K562 (cell line): ENCODE results near the gene TBC1D25. TPM values are rescaled to one million over a fixed set of nuclear protein-coding genes. Genes with fewer than 3 reads are reported as not detected.

Experiments used
- CHD2 ChIP-seq: IDR thresholded peaks from 2 replicates; pipeline ENCODE4 v1.6.1; 2011; ENCODE audit warnings: low read depth, low read length
- DPF2 ChIP-seq: fragments of 450-650 bp; IDR thresholded peaks from 2 replicates; pipeline ENCODE4 v1.6.1; 2016
- ETV1 ChIP-seq: fragments of 450-650 bp; conservative IDR thresholded peaks from 2 replicates; pipeline ENCODE4 v1.6.1; 2016; ENCODE audit warnings: missing genetic modification characterization, control low read depth, low read depth, missing compliant biosample characterization
- HDAC3 ChIP-seq: fragments of 450-650 bp; IDR thresholded peaks from 2 replicates; pipeline ENCODE4 v1.6.1; 2018; ENCODE audit warnings: borderline replicate concordance, mild to moderate bottlenecking, moderate library complexity; ENCODE audit not compliant: partially characterized antibody
- RAD21 ChIP-seq, 2 experiments: fragments of 250-450 bp in 1 of 2; fragments of 450-650 bp in 1 of 2; sonication (Bioruptor Pico) in 1 of 2; formaldehyde crosslinking in 1 of 2; IDR thresholded peaks in 1 of 2; conservative IDR thresholded peaks in 1 of 2; 2 replicates each; pipeline versions ENCODE4 v1.4.0 to v1.8.0; 2020 to 2022; ENCODE audit warnings: mild to moderate bottlenecking in 2 of 2, moderate library complexity in 1 of 2
- ZNF121 ChIP-seq: sonication (generic); formaldehyde crosslinking; conservative IDR thresholded peaks from 2 replicates; pipeline ENCODE4 v1.8.0; 2022; ENCODE audit warnings: missing genetic modification reagents
- polyA plus RNA-seq, 8 experiments: library from polyadenylated mRNA; depleted of rRNA in 4 of 8; stranded (reverse) in 5 of 8; unstranded in 3 of 8; fragments of >200 nt; fragmentation: Nextera tagmentation in 2 of 8; fragmentation: Illumina TruSeq in 1 of 8; extraction: Ambion mirVana in 2 of 8; extraction: Trizol in 1 of 8; gene quantifications; 2 replicates each; pipeline versions ENCODE4 v1.2.1 to v1.2.3, GENCODE V29; 2011 to 2014; ENCODE audit warnings: inconsistent platforms in 1 of 8, missing spikeins in 1 of 8
- total RNA-seq, 7 experiments: library from RNA; depleted of rRNA in 6 of 7; stranded (reverse); fragments of >200 nt in 6 of 7; fragmentation: Illumina TruSeq in 2 of 7; extraction: Trizol in 2 of 7; gene quantifications; 2 replicates each; pipeline versions ENCODE4 v1.2.1 to v1.2.3, GENCODE V29; 2011 to 2021; ENCODE audit warnings: low replicate concordance in 1 of 7
- TF ChIP-seq, protein P1 (sequence below): fragments of 200-600 bp; sonication (generic); IDR thresholded peaks from one replicate; pipeline ENCODE4 v1.6.1; 2012; ENCODE audit warnings: mild to moderate bottlenecking, low read depth, low read length, inconsistent platforms
- TF ChIP-seq, protein P2 (sequence below): IDR thresholded peaks from 2 replicates; pipeline ENCODE4 v1.6.1; 2011; ENCODE audit not compliant: insufficient read length; ENCODE audit errors: extremely low read depth

Gene TBC1D25
- total and polyA plus RNA-seq, 9 of the 15 experiments (the other 6 are each of a cell fraction or from before 2014, with no cell fraction given) = 0.62 to 10.6 (median 3.9) TPM

DNA sequence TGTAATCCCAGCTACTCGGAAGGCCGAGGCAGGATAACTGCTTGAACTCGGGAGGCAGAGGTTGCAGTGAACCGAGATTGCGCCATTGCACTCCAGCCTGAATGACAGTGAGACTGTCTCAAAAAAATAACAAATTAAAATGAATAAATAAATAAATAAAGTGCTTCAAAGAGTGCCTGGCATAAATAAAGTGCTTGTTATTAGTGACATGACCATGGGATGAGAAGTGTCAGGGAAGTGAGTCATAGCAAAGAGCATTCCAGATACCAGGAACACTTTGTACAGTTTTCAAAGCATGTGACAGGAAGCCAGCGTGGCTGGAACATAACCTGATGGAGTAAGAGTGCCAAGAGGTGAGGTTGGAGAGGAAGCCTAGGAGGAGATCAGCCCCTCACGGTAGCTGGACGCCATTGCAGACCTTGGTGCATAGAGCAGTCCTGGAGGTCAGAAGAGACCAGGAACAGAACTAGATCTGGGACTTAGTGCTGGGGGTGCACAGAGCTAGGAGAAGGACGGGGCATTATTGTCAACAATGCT lies 51.8 kb downstream of the TBC1D25 start (continued):
- TF ChIP-seq RAD21 (CRISPR knock-in tag; conservative IDR thresholded peaks at IDR 0.05 in 1 of 2, IDR thresholded peaks at IDR 0.05 in 1 of 2) (peak in 1 of 2 experiments; percentile 47; a peak in 2 of 4 replicates), ETV1 (peak; percentile 89), ZNF121 (CRISPR knock-in tag) (no peak), DPF2 (0 out of 2 replicates have a peak, but pooled peaks have one; percentile 21), HDAC3 (no peak), CHD2 (no peak)
- TF ChIP-seq, protein P1, sequence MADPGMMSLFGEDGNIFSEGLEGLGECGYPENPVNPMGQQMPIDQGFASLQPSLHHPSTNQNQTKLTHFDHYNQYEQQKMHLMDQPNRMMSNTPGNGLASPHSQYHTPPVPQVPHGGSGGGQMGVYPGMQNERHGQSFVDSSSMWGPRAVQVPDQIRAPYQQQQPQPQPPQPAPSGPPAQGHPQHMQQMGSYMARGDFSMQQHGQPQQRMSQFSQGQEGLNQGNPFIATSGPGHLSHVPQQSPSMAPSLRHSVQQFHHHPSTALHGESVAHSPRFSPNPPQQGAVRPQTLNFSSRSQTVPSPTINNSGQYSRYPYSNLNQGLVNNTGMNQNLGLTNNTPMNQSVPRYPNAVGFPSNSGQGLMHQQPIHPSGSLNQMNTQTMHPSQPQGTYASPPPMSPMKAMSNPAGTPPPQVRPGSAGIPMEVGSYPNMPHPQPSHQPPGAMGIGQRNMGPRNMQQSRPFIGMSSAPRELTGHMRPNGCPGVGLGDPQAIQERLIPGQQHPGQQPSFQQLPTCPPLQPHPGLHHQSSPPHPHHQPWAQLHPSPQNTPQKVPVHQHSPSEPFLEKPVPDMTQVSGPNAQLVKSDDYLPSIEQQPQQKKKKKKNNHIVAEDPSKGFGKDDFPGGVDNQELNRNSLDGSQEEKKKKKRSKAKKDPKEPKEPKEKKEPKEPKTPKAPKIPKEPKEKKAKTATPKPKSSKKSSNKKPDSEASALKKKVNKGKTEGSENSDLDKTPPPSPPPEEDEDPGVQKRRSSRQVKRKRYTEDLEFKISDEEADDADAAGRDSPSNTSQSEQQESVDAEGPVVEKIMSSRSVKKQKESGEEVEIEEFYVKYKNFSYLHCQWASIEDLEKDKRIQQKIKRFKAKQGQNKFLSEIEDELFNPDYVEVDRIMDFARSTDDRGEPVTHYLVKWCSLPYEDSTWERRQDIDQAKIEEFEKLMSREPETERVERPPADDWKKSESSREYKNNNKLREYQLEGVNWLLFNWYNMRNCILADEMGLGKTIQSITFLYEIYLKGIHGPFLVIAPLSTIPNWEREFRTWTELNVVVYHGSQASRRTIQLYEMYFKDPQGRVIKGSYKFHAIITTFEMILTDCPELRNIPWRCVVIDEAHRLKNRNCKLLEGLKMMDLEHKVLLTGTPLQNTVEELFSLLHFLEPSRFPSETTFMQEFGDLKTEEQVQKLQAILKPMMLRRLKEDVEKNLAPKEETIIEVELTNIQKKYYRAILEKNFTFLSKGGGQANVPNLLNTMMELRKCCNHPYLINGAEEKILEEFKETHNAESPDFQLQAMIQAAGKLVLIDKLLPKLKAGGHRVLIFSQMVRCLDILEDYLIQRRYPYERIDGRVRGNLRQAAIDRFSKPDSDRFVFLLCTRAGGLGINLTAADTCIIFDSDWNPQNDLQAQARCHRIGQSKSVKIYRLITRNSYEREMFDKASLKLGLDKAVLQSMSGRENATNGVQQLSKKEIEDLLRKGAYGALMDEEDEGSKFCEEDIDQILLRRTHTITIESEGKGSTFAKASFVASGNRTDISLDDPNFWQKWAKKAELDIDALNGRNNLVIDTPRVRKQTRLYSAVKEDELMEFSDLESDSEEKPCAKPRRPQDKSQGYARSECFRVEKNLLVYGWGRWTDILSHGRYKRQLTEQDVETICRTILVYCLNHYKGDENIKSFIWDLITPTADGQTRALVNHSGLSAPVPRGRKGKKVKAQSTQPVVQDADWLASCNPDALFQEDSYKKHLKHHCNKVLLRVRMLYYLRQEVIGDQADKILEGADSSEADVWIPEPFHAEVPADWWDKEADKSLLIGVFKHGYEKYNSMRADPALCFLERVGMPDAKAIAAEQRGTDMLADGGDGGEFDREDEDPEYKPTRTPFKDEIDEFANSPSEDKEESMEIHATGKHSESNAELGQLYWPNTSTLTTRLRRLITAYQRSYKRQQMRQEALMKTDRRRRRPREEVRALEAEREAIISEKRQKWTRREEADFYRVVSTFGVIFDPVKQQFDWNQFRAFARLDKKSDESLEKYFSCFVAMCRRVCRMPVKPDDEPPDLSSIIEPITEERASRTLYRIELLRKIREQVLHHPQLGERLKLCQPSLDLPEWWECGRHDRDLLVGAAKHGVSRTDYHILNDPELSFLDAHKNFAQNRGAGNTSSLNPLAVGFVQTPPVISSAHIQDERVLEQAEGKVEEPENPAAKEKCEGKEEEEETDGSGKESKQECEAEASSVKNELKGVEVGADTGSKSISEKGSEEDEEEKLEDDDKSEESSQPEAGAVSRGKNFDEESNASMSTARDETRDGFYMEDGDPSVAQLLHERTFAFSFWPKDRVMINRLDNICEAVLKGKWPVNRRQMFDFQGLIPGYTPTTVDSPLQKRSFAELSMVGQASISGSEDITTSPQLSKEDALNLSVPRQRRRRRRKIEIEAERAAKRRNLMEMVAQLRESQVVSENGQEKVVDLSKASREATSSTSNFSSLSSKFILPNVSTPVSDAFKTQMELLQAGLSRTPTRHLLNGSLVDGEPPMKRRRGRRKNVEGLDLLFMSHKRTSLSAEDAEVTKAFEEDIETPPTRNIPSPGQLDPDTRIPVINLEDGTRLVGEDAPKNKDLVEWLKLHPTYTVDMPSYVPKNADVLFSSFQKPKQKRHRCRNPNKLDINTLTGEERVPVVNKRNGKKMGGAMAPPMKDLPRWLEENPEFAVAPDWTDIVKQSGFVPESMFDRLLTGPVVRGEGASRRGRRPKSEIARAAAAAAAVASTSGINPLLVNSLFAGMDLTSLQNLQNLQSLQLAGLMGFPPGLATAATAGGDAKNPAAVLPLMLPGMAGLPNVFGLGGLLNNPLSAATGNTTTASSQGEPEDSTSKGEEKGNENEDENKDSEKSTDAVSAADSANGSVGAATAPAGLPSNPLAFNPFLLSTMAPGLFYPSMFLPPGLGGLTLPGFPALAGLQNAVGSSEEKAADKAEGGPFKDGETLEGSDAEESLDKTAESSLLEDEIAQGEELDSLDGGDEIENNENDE = no peak
- TF ChIP-seq, protein P2, sequence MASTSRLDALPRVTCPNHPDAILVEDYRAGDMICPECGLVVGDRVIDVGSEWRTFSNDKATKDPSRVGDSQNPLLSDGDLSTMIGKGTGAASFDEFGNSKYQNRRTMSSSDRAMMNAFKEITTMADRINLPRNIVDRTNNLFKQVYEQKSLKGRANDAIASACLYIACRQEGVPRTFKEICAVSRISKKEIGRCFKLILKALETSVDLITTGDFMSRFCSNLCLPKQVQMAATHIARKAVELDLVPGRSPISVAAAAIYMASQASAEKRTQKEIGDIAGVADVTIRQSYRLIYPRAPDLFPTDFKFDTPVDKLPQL = no peak
